HCT116 (cell line): Measurements from ENCODE around the gene EYA4.

ENCODE experiments used
- ATF3 ChIP-seq: IDR thresholded peaks from 2 replicates; pipeline ENCODE4 v1.6.1; 2012
- CTCF ChIP-seq, 3 experiments: fragments of 200-600 bp in 1 of 3; sonication (generic) in 1 of 3; IDR thresholded peaks in 2 of 3; conservative IDR thresholded peaks in 1 of 3; 2 replicates each; pipeline ENCODE4 v1.5.1; 2012 to 2017; ENCODE audit warnings: low read depth in 2 of 3, low read length in 2 of 3, antibody characterized with exemption in 1 of 3, borderline replicate concordance in 1 of 3, control low read depth in 1 of 3, mild to moderate bottlenecking in 1 of 3, mixed read lengths in 1 of 3, mixed run types in 1 of 3, moderate library complexity in 1 of 3; ENCODE audit not compliant: insufficient read depth in 1 of 3
- EZH2 ChIP-seq: fragments of 200-600 bp; sonication (generic); IDR thresholded peaks from 2 replicates; pipeline ENCODE4 v1.6.1; 2017; ENCODE audit warnings: antibody characterized with exemption, mixed run types
- EZH2phosphoT487 ChIP-seq: fragments of 200-600 bp; IDR thresholded peaks from 2 replicates; pipeline ENCODE4 v1.6.1; 2018; ENCODE audit warnings: antibody characterized with exemption, borderline replicate concordance
- JUND ChIP-seq: IDR thresholded peaks from 2 replicates; pipeline ENCODE4 v1.6.1; 2012
- POLR2A ChIP-seq: IDR thresholded peaks from 2 replicates; pipeline ENCODE4 v1.7.0; 2011; ENCODE audit warnings: borderline replicate concordance; ENCODE audit not compliant: insufficient read depth, insufficient read length; ENCODE audit errors: extremely low read depth
- SIN3A ChIP-seq: IDR thresholded peaks from 2 replicates; pipeline ENCODE4 v1.6.1; 2012; ENCODE audit warnings: low read depth
- SP1 ChIP-seq: IDR thresholded peaks from 2 replicates; pipeline ENCODE4 v1.6.1; 2012; ENCODE audit warnings: low read depth
- YY1 ChIP-seq: IDR thresholded peaks from 2 replicates; pipeline ENCODE4 v1.6.1; 2011; ENCODE audit warnings: low read length, low read depth, moderate library complexity, mild to moderate bottlenecking; ENCODE audit not compliant: insufficient replicate concordance; ENCODE audit errors: extremely low read depth
- ZBTB33 ChIP-seq: IDR thresholded peaks from 2 replicates; pipeline ENCODE4 v1.6.1; 2011; ENCODE audit warnings: mild to moderate bottlenecking, low read length, moderate library complexity; ENCODE audit not compliant: insufficient replicate concordance; ENCODE audit errors: extremely low read depth
- ZFX ChIP-seq: fragments of 450-650 bp; IDR thresholded peaks from 2 replicates; pipeline ENCODE4 v1.6.1; 2017
- ZNF274 ChIP-seq: fragments of 200-500 bp; sonication (Bioruptor generic); IDR thresholded peaks from 2 replicates; pipeline ENCODE4 v1.6.1; 2014; ENCODE audit warnings: mild to moderate bottlenecking, low read depth, low read length, inconsistent platforms
- TF ChIP-seq, protein P1 (sequence below): IDR thresholded peaks from 2 replicates; pipeline ENCODE4 v1.6.1; 2012

- TF ChIP-seq SP1 (no peak), ATF3 (no peak), EZH2 (no peak), CTCF (IDR thresholded peaks at IDR 0.05 in 2 of 3, conservative IDR thresholded peaks at IDR 0.05 in 1 of 3; ENCODE audit: borderline replicate concordance in 1 of 3, insufficient read depth in 1 of 3, low read depth in 2 of 3, low read length in 2 of 3) (no peak), EZH2phosphoT487 (no peak), ZNF274 (no peak), SIN3A (no peak), ZFX (no peak), POLR2A (no peak), JUND (no peak), YY1 (no peak), ZBTB33 (no peak)
- TF ChIP-seq, protein P1, sequence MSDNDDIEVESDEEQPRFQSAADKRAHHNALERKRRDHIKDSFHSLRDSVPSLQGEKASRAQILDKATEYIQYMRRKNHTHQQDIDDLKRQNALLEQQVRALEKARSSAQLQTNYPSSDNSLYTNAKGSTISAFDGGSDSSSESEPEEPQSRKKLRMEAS = no peak
Measured at GRCh38 chr6:133247581-133247980, 6.4 kb downstream of the EYA4 start.
